Cardiac fibroblast (primary cell): ENCODE data around the gene VASH1.
"Not testable (repeated sequence)": the region's sequence is repeated elsewhere in the genome, so short reads cannot be mapped to it uniquely, and the experiment has no call there.

Experiments used
- DNase-seq, 2 donors: peaks; one replicate each; pipeline versions ENCODE4 v3.0.0 to v3.0.0-alpha.2; 2010; ENCODE audit warnings: low read depth in 2 of 2
- H3K4me3 ChIP-seq, 2 donors: replicated peaks in 1 of 2; 1 replicate in 1 of 2; 2 replicates in 1 of 2; pipeline ENCODE4 v1.5.1; 2011; ENCODE audit warnings: low read depth in 2 of 2, low read length in 2 of 2, mild to moderate bottlenecking in 2 of 2, moderate library complexity in 1 of 2
- TF ChIP-seq, protein P1 (sequence below): IDR thresholded peaks from one replicate; pipeline ENCODE4 v1.5.1; 2011; ENCODE audit warnings: low read depth, mild to moderate bottlenecking, low read length, inconsistent platforms

VASH1 gene

DNA sequence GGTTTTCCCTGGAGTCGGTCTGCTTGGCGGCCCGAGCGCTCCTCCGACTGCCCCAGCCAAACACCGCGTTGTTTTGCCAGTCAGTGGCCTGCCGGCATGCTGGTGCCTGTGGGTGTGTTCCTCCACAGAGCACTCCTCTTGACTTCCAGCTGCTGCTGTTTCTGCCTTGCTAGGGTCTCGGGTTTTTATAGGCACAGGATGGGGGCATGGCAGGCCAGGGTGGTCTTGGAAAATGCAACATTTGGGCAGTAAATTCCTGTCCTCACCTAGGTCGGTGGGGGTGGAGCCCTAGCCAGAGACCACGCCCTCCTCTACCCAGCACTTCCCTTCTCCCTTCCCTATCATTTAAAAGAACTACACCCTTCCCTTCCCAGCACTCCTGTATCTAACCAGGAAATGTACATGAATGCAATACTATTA lies 34.7 kb upstream of the VASH1 start:
- TF ChIP-seq, protein P1, sequence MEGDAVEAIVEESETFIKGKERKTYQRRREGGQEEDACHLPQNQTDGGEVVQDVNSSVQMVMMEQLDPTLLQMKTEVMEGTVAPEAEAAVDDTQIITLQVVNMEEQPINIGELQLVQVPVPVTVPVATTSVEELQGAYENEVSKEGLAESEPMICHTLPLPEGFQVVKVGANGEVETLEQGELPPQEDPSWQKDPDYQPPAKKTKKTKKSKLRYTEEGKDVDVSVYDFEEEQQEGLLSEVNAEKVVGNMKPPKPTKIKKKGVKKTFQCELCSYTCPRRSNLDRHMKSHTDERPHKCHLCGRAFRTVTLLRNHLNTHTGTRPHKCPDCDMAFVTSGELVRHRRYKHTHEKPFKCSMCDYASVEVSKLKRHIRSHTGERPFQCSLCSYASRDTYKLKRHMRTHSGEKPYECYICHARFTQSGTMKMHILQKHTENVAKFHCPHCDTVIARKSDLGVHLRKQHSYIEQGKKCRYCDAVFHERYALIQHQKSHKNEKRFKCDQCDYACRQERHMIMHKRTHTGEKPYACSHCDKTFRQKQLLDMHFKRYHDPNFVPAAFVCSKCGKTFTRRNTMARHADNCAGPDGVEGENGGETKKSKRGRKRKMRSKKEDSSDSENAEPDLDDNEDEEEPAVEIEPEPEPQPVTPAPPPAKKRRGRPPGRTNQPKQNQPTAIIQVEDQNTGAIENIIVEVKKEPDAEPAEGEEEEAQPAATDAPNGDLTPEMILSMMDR: no peak
- DNase-seq: no peak
- H3K4me3 ChIP-seq: no peak overlapping the region

DNA sequence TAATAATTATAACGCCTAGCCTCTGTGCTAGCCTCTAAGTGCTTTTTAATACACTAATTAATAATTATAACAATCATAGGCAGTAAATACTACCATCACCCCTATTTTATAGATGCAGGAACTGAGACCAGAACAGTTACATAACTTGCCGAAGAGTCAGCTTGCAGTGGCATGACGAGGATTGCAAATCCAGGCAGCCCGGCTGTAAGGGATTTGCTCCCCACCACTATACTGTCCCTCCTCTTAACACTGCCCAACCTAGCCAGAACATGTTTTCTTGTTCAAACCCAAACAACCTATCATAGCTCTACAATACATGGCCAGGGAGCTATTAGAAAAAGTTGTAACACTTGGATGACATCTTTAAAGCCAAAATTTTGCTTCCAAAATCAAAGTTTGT lies 33.9 kb upstream of the VASH1 start:
- H3K4me3 ChIP-seq: no peak overlapping the region
- TF ChIP-seq, protein P1: no peak
- DNase-seq: no peak

DNA sequence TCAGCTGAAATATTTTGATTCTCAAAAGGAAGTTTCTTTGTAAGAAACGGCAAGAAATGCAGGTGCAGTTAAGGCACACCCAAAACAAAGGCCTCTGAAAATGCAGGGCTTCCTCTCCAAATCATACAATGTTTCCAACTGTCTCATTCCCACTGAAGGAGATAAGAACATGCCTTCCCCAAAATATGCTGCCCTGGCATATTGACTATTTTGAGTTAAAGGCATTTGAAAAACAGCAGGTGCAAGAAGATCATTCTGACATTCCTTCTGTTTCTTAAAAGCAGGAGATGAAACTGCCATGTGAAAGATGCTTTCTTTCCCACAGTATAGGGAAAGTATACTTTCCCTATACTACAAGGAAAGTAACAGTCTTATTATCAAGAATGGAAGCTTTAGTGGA lies 33.4 kb upstream of the VASH1 start:
- no peak overlapping the region for H3K4me3 ChIP-seq
- TF ChIP-seq, protein P1: no peak
- DNase-seq: no peak

DNA sequence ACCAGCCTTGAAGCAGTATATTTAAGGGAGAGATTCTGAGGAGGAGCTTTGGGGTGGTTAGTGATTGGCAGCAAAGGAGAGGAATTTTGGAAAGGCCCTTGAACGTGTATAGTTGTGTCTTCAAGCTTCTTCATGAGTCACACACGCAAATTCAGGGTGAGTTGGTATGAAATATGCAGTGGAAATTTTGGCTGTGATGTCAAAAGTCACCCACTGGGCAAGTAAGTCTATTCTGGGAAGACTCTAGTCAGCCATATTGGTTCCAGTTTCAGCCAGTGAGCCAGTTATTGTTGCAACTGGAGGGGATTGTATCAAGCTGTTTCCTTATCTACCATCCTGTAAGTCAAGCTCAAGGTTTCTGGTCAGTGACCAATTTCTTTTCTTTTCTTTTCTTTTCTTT lies 32.0 kb upstream of the VASH1 start:
- TF ChIP-seq, protein P1: no peak
- DNase-seq: no peak
- no peak overlapping the region for H3K4me3 ChIP-seq

DNA sequence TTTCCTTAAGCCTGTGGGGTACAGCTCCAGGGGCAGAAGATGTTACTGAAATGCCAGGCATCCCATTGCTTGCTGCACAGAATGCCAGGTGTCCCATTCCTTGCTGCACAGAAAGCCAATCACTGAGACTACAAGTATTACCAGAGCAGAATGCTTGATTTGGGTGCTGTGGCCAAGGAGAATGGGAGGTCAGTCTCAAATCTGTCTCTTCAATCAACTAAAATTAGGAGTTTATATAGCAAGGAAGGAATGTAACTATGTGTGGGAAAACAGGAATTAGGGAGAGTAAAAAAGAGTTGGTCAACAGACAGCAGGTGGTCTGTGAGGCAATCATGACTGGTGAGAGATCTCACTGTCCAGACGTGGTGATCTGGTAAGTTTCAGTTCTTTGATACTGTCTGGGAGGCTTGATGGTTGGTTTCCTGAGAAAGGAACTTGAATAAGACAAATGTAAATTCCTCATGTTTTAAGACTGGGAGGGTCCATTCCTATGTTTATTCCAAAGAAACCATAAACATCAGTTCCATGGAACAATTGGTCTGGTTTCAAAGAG lies 31.2 kb upstream of the VASH1 start:
- no peak for DNase-seq
- TF ChIP-seq, protein P1: no peak
- H3K4me3 ChIP-seq: no peak overlapping the region

DNA sequence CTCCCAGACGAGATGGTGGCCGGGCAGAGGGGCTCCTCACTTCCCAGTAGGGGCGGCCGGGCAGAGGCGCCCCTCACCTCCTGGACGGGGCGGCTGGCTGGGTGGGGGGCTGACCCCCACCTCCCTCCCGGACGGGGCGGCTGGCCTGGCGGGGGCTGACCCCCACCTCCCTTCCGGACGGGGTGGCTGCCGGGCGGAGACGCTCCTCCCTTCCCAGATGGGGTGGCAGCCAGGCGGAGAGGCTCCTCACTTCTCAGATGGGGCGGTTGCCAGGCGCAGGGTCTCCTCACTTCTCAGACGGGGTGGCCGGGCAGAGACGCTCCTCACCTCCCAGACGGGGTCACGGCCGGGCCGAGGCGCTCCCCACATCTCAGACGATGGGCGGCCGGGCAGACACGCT lies 26.8 kb upstream of the VASH1 start:
- not testable (repeated sequence) for H3K4me3 ChIP-seq, DNase-seq

DNA sequence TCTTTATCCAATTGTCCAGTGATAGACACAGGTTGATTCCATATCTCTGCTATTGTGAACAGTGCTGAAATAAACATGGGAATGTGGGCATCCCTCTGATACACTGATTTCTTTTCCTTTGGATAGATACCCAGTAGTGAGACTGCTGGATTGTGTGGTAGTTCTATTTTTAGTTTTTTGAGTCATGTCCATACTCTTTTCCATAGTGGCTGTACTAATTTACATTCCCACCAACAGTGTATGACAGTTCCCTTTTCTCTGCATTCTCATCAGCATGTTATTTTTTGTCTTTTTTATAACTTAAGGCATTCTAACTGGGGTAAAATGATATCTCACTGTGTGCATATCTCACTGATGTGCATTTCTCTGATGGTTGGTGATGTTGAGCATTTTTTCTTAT lies 24.8 kb upstream of the VASH1 start:
- TF ChIP-seq, protein P1: no peak
- H3K4me3 ChIP-seq: no peak overlapping the region
- no peak for DNase-seq
